Measurements from ENCODE around the gene GCH1.

GCH1 gene

DNA sequence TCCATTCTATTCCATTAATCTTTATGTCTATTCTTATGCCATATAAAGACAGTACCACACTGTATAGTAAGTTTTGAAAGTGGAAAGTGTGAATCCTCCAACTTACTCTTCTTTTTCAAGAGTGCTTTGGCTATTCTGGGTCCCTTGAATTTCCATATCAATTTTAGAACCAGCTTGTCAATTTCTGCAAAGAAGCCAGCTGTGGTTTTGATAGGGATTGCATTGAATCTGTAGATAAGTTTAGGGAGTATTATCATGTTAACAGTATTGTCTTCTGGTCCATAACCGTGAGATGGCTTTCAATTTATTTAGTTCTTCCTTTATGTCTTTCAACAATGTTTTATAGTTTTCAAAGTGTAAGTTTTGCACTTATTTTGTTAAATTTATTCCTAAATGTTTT lies 34.2 kb upstream of the GCH1 start:
- no peak for DNase-seq (ENCODE audit: extremely low read depth, insufficient read length)

DNA sequence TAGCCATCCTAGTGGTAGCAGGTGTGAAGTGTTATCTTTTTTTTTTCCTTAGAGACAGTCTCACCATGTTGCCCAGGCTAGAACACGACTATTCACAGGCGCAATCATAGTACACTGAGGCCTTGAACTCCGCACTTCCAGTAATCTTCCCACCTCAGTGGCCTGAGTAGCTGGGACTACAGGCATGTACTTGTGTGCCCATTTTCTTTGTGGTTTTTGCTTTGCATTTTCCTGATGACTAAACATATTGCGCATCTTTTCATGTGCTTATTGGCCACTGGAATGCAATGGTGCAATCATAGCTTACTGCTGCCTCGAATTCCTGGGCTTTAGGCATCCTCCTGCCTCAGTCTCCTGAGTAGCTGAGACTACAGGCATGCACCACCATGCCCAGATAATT lies 33.3 kb upstream of the GCH1 start:
- Histone ChIP-seq H3K4me3 (replicated peaks; ENCODE audit: low read depth, low read length) (no peak overlapping the region), H3K27me3 (replicated peaks; ENCODE audit: control insufficient read depth, insufficient read depth, low read length) (no peaks in the 10 kb centered on the region), H3K36me3 (ENCODE audit: control insufficient read depth, insufficient read depth, low read length) (peaks cover 2% of the 10 kb centered on the region; the same call in 1 of the 2 replicates)
- no peak for DNase-seq (ENCODE audit: extremely low read depth, insufficient read length)
- TF ChIP-seq, protein P1, sequence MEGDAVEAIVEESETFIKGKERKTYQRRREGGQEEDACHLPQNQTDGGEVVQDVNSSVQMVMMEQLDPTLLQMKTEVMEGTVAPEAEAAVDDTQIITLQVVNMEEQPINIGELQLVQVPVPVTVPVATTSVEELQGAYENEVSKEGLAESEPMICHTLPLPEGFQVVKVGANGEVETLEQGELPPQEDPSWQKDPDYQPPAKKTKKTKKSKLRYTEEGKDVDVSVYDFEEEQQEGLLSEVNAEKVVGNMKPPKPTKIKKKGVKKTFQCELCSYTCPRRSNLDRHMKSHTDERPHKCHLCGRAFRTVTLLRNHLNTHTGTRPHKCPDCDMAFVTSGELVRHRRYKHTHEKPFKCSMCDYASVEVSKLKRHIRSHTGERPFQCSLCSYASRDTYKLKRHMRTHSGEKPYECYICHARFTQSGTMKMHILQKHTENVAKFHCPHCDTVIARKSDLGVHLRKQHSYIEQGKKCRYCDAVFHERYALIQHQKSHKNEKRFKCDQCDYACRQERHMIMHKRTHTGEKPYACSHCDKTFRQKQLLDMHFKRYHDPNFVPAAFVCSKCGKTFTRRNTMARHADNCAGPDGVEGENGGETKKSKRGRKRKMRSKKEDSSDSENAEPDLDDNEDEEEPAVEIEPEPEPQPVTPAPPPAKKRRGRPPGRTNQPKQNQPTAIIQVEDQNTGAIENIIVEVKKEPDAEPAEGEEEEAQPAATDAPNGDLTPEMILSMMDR (IDR thresholded peaks at IDR 0.05; ENCODE audit: insufficient read depth, low read length, poor library complexity, severe bottlenecking): no peak

More for the DNA sequence above, 34.2 kb upstream of the GCH1 start:
- TF ChIP-seq, protein P1 (IDR thresholded peaks at IDR 0.05; ENCODE audit: insufficient read depth, low read length, poor library complexity, severe bottlenecking): no peak
- Histone ChIP-seq H3K4me3 (replicated peaks; ENCODE audit: low read depth, low read length) (no peak overlapping the region), H3K36me3 (ENCODE audit: control insufficient read depth, insufficient read depth, low read length) (peaks cover 2% of the 10 kb centered on the region; the same call in 1 of the 2 replicates), H3K27me3 (replicated peaks; ENCODE audit: control insufficient read depth, insufficient read depth, low read length) (no peaks in the 10 kb centered on the region)

DNA sequence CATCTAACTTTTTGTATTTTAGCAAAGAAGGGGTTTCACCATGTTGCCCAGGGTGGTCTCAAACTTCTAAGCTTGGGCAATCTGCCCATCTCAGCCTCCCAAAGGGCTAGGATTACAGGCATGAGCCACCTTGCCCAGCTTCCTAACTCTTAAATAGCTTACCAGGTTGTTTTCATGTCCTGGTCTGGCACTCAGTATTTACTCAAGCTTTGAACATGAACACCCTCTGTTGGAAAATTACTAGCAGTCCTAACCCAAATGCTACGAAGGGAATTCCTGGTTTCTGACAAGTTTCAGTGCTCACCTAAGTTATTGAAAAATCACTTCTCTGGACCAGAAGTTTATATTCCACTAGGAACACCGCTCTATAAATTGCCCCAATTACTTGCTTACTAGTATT lies 32.5 kb upstream of the GCH1 start:
- H3K4me3 ChIP-seq (replicated peaks; ENCODE audit: low read depth, low read length): no peak overlapping the region
- TF ChIP-seq, protein P1 (IDR thresholded peaks at IDR 0.05; ENCODE audit: insufficient read depth, low read length, poor library complexity, severe bottlenecking): no peak
- no peaks in the 10 kb centered on the region for H3K27me3 ChIP-seq (replicated peaks; ENCODE audit: control insufficient read depth, insufficient read depth, low read length)
- peaks cover 2% of the 10 kb centered on the region; the same call in 1 of the 2 replicates for H3K36me3 ChIP-seq (ENCODE audit: control insufficient read depth, insufficient read depth, low read length)
- DNase-seq (ENCODE audit: extremely low read depth, insufficient read length): no peak

DNA sequence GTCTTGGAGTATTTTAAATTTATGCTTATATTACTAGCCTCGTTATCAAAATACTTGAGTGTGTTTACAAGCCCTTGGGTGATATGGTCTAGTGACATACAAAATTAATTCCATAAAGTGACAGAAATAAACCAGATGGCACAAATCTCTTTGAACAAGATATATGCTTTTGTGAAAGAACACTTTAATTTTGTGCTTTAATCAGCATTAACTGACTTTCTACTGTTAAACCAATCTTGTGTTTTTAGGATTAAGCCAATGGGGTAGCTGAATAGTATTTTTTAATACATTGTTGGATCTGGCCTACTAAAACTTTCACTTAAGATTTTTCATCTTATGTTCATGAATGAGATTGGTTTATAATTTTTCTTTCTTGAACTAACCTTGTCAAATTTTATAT lies 30.4 kb upstream of the GCH1 start:
- Histone ChIP-seq H3K36me3 (ENCODE audit: control insufficient read depth, insufficient read depth, low read length) (no peaks in the 10 kb centered on the region; the same call in 1 of the 2 replicates), H3K27me3 (replicated peaks; ENCODE audit: control insufficient read depth, insufficient read depth, low read length) (no peaks in the 10 kb centered on the region), H3K4me3 (replicated peaks; ENCODE audit: low read depth, low read length) (no peak overlapping the region)
- no peak for DNase-seq (ENCODE audit: extremely low read depth, insufficient read length)
- TF ChIP-seq, protein P1 (IDR thresholded peaks at IDR 0.05; ENCODE audit: insufficient read depth, low read length, poor library complexity, severe bottlenecking): no peak

DNA sequence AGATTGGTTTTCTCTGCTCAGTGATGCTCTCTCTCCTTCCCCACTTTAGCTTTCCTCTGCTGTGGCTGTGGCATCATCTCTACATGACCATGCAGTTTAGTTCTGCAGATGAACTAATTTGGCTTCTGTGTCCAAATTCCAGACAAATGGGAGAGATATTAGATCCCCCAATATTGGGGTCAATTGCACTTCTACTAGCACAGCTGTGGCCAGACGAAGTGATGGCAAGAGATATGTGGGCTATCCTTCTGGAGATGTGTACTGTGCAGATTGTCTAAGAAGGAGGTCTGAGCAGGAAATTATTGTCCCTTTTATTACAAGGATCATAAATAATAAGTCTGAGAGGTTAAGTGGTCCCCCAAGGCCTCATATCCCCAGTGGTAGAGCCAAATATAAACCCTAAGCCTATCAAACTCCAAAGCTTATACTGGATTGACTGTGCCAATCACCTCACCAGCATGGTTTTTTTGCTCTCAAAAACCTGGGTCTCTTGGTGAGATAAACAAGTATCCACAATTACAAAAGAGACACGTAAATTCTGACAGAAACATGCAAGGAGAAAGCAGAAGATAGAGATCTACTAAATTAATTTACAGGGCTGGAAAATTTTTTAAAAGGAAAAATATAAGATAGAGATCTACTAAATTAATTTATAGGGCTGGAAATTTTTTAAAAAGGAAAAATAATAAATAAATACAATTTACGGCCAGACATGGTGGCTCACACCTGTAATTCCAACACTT lies 29.1 kb upstream of the GCH1 start:
- no peaks in the 10 kb centered on the region for H3K27me3 ChIP-seq (replicated peaks; ENCODE audit: control insufficient read depth, insufficient read depth, low read length)
- TF ChIP-seq, protein P1 (IDR thresholded peaks at IDR 0.05; ENCODE audit: insufficient read depth, low read length, poor library complexity, severe bottlenecking): no peak
- no peak for DNase-seq (ENCODE audit: extremely low read depth, insufficient read length)
- H3K4me3 ChIP-seq (replicated peaks; ENCODE audit: low read depth, low read length): no peak overlapping the region
- no peaks in the 10 kb centered on the region; the same call in 1 of the 2 replicates for H3K36me3 ChIP-seq (ENCODE audit: control insufficient read depth, insufficient read depth, low read length)

Measured in GM06990 (cell line).